Subcutaneous abdominal adipose tissue (tissue), 5 donors: ENCODE results near the gene RPE65.

Experiments used
- H3K27ac ChIP-seq: one replicate; pipeline ENCODE4 v1.7.0; 2013; ENCODE audit warnings: low read depth, mild to moderate bottlenecking, inconsistent platforms, low read length, moderate library complexity
- H3K27me3 ChIP-seq, 5 donors: one replicate each; pipeline ENCODE4 v1.7.0; 2013; ENCODE audit warnings: low read length in 5 of 5, inconsistent platforms in 1 of 5; ENCODE audit not compliant: control insufficient read depth in 5 of 5, insufficient read depth in 4 of 5
- H3K36me3 ChIP-seq, 5 donors: one replicate each; pipeline ENCODE4 v1.7.0; 2013; ENCODE audit warnings: low read length in 5 of 5; ENCODE audit not compliant: control insufficient read depth in 5 of 5, insufficient read depth in 5 of 5
- H3K4me1 ChIP-seq, 5 donors: one replicate each; pipeline ENCODE4 v1.7.0; 2013; ENCODE audit warnings: low read length in 5 of 5, mild to moderate bottlenecking in 3 of 5, moderate library complexity in 1 of 5; ENCODE audit not compliant: control insufficient read depth in 5 of 5, insufficient read depth in 5 of 5
- H3K4me3 ChIP-seq, 5 donors: one replicate each; pipeline ENCODE4 v1.7.0; 2013; ENCODE audit warnings: low read length in 5 of 5, low read depth in 1 of 5
- H3K9ac ChIP-seq, 5 donors: one replicate each; pipeline ENCODE4 v1.7.0; 2013; ENCODE audit warnings: low read length in 5 of 5, mild to moderate bottlenecking in 4 of 5, moderate library complexity in 3 of 5
- H3K9me3 ChIP-seq, 5 donors: one replicate each; pipeline ENCODE4 v1.7.0; 2013; ENCODE audit warnings: low read length in 5 of 5; ENCODE audit not compliant: control insufficient read depth in 5 of 5
- donor health status: healthy.
- donor health status: healthy.
- donor health status: healthy.
- donor health status: healthy.
- donor health status: healthy.

The RPE65 gene

GRCh38 chr1:68456202-68456601 lies 6.4 kb upstream of the RPE65 start:
- no peak overlapping the region for H3K9ac ChIP-seq
- H3K4me3 ChIP-seq: no peak overlapping the region

GRCh38 chr1:68454534-68454933 lies 4.8 kb upstream of the RPE65 start:
- no peaks in the 10 kb centered on the region for H3K36me3 ChIP-seq
- H3K27me3 ChIP-seq: no peaks in the 10 kb centered on the region
- no peak overlapping the region for H3K27ac ChIP-seq
- no peaks in the 10 kb centered on the region for H3K9me3 ChIP-seq
- no peak overlapping the region for H3K9ac ChIP-seq
- H3K4me1 ChIP-seq: no peaks in the 10 kb centered on the region
- no peak overlapping the region for H3K4me3 ChIP-seq

More at GRCh38 chr1:68456202-68456601, 6.4 kb upstream of the RPE65 start:
- no peaks in the 10 kb centered on the region for H3K4me1 ChIP-seq
- H3K36me3 ChIP-seq: no peaks in the 10 kb centered on the region
- no peaks in the 10 kb centered on the region for H3K27me3 ChIP-seq
- H3K9me3 ChIP-seq: no peaks in the 10 kb centered on the region
- no peak overlapping the region for H3K27ac ChIP-seq

GRCh38 chr1:68453060-68453670 lies 3.4 kb upstream of the RPE65 start:
- no peaks in the 10 kb centered on the region for H3K36me3 ChIP-seq
- no peak overlapping the region for H3K9ac ChIP-seq
- H3K4me1 ChIP-seq: no peaks in the 10 kb centered on the region
- H3K9me3 ChIP-seq: no peaks in the 10 kb centered on the region
- no peak overlapping the region for H3K27ac ChIP-seq
- no peak overlapping the region for H3K4me3 ChIP-seq
- H3K27me3 ChIP-seq: no peaks in the 10 kb centered on the region

GRCh38 chr1:68448365-68448764 lies 1.4 kb downstream of the RPE65 start:
- Histone ChIP-seq H3K27me3 (no peaks in the 10 kb centered on the region), H3K4me3 (no peak overlapping the region), H3K27ac (no peak overlapping the region), H3K36me3 (no peaks in the 10 kb centered on the region), H3K4me1 (no peaks in the 10 kb centered on the region), H3K9ac (no peak overlapping the region), H3K9me3 (no peaks in the 10 kb centered on the region)

GRCh38 chr1:68445709-68446108 lies 4.0 kb downstream of the RPE65 start:
- no peaks in the 10 kb centered on the region for H3K9me3 ChIP-seq
- H3K4me1 ChIP-seq: no peaks in the 10 kb centered on the region

GRCh38 chr1:68442822-68443556 lies 6.8 kb downstream of the RPE65 start:
- Histone ChIP-seq H3K36me3 (no peaks in the 10 kb centered on the region), H3K9ac (no peak overlapping the region), H3K27me3 (no peaks in the 10 kb centered on the region), H3K4me3 (no peak overlapping the region), H3K4me1 (no peaks in the 10 kb centered on the region), H3K27ac (no peak overlapping the region), H3K9me3 (no peaks in the 10 kb centered on the region)

More at GRCh38 chr1:68445709-68446108, 4.0 kb downstream of the RPE65 start:
- Histone ChIP-seq H3K36me3 (no peaks in the 10 kb centered on the region), H3K27ac (no peak overlapping the region), H3K27me3 (no peaks in the 10 kb centered on the region), H3K9ac (no peak overlapping the region), H3K4me3 (no peak overlapping the region)

GRCh38 chr1:68442006-68442405 lies 7.7 kb downstream of the RPE65 start:
- H3K27me3 ChIP-seq: no peaks in the 10 kb centered on the region
- no peaks in the 10 kb centered on the region for H3K4me1 ChIP-seq
- H3K9me3 ChIP-seq: no peaks in the 10 kb centered on the region
- H3K27ac ChIP-seq: no peak overlapping the region
- no peak overlapping the region for H3K4me3 ChIP-seq
- H3K9ac ChIP-seq: no peak overlapping the region
- no peaks in the 10 kb centered on the region for H3K36me3 ChIP-seq

GRCh38 chr1:68438310-68438709 lies 11.4 kb downstream of the RPE65 start:
- H3K4me1 ChIP-seq: no peaks in the 10 kb centered on the region
- H3K36me3 ChIP-seq: no peaks in the 10 kb centered on the region
- no peaks in the 10 kb centered on the region for H3K27me3 ChIP-seq
- no peak overlapping the region for H3K27ac ChIP-seq
- no peak overlapping the region for H3K4me3 ChIP-seq
- H3K9me3 ChIP-seq: no peaks in the 10 kb centered on the region
- no peak overlapping the region for H3K9ac ChIP-seq

- Histone ChIP-seq H3K9ac (no peak overlapping the region), H3K36me3 (no peaks in the 10 kb centered on the region), H3K9me3 (no peaks in the 10 kb centered on the region), H3K27me3 (no peaks in the 10 kb centered on the region), H3K4me1 (no peaks in the 10 kb centered on the region), H3K27ac (no peak overlapping the region), H3K4me3 (no peak overlapping the region)
These were observed 16.4 kb downstream of the RPE65 start for GRCh38 chr1:68433395-68433794.

- H3K4me3 ChIP-seq: no peak overlapping the region
- H3K4me1 ChIP-seq: no peaks in the 10 kb centered on the region
- H3K9me3 ChIP-seq: no peaks in the 10 kb centered on the region
- no peaks in the 10 kb centered on the region for H3K36me3 ChIP-seq
- H3K27me3 ChIP-seq: no peaks in the 10 kb centered on the region
- H3K9ac ChIP-seq: no peak overlapping the region
- no peak overlapping the region for H3K27ac ChIP-seq
These were observed 18.7 kb downstream of the RPE65 start for GRCh38 chr1:68431076-68431475.
